Activated CD4-positive, alpha-beta T cell treated with anti-CD3 and anti-CD28 coated beads, Interleukin-2, amount 50 U/mL, for 1 hour (primary cell): ENCODE measurements around the gene ATAD2B.
"Not testable (repeated sequence)": the region's sequence is repeated elsewhere in the genome, so short reads cannot be mapped to it uniquely, and the experiment has no call there.

Source experiments
- DNase-seq: peaks from one replicate; pipeline ENCODE4 v3.0.0-alpha.2; 2020

The ATAD2B gene

DNA sequence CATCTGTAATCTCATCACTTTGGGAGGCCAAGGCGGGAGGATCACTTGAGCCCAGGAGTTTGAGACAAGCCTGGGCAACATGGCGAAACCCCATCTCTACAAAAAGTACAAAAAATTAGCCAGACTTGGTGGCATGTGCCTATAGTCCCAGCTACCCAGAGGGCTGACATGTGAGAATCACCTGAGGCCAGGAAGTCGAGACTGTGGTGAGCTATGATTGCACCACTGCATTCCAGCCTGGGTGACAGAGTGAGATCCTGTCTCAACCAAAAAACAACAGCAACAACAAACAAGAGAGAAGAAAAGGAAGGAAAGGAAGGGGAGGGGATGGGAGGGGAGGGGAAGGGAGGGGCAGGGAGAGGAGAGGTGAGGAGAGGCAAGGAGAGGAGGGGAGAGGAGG lies 203.9 kb downstream of the ATAD2B start:
- not testable (repeated sequence) for DNase-seq

DNA sequence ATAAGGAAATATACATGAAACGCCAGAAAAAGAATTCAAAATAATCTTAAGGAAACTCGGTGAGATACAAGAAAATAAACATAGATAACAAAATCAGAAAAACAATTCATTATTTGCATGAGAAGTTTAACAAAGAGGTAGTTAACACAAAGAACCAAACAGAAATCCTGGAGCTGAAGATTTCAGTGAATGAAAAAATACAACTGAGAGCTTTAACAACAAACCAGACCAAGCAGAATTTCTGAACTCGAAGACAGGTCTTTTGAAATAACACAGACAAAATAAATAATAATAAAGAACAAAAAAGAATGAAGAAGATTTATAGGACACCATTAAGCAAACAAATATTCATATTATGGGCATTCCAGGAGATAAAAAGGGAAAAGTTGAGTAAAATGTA lies 204.7 kb downstream of the ATAD2B start:
- no peak for DNase-seq

DNA sequence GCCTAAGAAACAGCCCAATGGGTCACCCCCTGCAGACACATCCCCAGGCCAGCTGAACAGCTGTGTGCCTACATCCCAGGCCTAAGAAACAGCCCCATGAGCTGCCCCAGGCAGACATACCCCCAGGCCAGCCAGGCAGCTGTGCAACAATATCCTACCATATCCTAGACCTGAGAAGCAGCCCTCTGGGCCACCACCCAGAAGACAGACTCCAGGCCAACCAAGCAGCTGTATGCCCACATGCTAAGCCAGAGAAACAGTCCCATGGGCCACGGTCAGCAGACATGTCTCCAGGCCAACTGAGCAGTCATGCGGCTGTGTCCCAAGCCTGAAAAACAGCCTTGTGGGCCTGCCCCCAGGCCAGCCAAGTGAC lies 205.5 kb downstream of the ATAD2B start:
- no peak for DNase-seq

DNA sequence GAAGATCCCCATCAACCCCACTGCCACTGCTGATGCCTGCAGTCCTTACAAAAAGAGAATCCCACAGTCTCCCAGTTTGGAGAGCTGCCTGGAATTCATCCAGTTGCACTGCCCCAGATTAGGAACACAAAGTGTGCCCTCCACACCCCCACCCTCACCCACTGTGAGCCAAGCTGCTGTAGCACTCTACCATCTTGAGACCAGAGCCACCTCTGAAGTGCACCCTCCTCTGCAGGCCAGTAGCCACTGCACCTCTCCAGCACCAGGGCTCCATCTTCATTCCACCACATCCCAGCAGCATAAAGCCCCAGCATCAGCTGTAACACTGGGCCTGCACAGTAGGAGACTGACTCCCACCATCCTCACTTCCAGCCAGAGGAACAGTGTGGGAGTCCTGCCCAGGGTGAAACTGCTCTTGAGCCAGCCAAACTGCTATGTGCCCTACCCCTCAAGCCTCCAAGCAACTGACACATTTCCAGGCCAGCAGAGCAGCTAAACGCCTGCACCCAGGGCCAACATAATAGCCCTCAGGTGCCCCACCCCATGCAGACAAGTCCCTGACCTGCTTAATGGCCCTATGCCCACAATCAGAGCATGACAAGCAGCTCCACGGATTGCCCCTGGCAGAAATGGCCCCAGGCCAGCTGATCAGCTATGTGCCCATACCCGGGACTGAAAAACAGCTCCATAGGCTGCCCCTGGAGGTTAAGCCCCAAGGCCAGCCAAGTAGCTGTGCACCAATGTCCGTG lies 206.0 kb downstream of the ATAD2B start:
- DNase-seq: no peak

DNA sequence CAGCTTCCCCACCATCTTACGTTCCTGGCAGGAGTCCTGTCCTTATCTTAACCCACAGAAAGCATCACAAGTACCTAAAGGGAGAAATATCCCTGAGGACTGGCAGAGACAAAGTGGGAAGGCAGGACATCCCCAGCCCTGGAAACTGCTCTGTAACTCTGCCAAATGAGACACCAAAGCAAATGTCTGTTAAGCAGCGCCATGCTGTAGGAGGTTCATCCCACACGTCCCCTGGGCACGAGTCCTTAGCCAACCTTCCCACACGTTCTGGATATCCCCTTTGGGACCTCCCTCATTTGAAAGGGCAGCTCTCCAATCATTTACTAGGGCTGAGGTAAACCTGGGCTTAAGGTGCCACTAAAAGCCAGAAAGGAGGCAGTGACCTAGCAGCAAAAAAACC lies 207.2 kb downstream of the ATAD2B start:
- no peak for DNase-seq

DNA sequence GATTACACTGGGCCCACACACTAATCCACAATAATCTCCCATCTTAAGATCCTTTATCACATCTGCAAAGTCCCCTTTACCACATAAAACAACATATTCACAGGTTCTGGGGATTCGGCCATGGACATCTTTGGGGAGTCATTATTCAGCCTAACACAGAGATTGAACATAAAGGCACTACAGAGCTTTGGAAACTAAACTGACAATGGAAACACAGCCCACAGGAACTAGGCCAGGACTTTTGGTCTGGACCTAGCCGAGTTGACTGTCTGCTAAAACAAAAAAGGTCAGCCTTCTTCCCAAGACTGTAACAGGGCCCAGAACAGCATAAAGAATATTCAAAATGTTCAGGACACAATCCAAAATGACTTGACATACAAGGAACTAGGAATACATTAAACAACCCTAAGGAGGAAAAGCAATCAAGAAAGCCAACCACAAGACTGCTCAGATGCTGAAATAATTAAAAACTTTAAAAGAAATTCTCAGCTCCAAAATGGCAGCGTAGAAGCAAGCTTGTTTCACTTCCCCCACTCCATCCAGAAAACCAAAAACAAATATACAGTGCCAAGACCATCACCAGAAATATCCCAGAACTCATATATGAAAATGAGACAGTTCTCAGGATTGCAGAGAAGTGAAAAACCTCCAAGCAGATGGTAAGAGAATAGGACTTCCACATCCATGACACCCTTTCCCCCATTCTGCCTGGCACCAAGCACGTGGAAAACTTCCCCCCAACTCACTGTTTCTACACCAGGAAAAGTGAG lies 207.8 kb downstream of the ATAD2B start:
- no peak for DNase-seq

DNA sequence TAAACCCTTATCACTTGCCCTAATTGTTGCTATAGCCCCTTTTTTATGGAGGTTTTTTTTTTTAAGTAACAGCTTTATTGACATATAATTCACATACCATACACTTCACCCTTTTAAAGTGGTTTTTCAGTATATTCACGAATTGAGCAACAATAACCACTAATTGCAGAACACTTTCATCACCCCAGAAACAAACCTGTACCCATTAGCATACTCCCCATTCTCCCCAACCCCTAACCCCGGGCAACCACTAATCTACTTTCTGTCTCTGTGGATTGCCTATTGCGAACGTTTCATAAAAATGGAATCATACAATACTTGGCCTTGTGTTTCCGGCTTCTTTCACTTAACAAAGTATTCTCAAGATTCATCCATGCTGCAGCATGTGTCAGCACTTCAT lies 213.6 kb downstream of the ATAD2B start:
- no peak for DNase-seq

DNA sequence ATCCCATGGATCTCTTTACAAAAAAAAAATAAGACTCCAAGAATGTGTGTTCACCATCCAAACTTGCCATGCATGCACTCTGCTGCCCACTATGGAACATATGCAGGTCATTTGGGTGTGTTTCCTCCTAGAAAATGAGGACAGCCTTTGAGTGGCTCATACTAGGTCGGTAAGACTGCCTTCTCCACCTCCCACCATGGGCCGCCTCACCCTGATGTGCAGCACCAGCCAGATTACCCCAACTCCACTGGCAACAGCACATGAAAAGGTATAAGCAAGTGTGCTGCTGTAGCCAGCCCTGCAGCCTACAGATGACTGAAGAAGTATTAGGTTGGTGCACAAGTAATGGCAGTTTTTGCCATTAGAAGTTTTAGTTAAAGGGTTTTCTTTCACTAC lies 214.2 kb downstream of the ATAD2B start:
- DNase-seq: no peak

DNA sequence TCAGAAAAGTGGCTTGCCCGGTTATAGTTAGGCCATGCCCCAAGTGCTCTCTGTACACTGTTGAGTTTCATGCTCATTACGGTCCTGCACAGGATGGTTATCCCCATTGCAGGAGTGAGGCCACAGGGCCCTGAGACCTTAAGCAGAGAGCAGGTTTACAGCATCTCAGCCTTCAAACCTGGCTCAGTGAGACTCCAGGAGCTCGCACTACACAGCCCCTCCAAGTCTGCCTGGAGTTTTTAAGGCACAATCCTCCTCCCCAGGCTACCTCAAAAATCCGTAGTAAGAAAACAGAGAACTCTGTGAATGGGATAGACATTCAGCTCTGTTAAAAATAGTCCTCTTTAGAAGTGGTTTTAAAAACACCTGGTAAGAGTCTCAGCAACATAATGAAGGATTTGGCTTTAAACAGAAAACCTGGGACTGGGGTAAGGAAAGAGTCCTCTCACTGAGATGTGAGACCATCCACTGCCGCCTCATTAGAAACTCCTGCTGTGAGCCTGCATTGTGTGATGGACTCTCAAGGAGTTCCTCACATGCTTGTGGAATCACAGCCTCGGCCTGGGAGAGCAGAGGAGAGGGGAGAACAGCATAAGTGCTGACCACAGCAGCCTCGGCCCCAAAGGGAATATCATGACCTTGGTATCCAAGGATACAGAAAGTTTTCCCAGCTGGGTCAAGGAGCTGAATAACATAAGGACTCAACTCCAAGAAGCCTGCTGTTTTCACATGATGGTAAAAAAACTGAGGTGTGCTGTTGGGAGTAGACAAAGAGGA lies 214.8 kb downstream of the ATAD2B start:
- no peak for DNase-seq

DNA sequence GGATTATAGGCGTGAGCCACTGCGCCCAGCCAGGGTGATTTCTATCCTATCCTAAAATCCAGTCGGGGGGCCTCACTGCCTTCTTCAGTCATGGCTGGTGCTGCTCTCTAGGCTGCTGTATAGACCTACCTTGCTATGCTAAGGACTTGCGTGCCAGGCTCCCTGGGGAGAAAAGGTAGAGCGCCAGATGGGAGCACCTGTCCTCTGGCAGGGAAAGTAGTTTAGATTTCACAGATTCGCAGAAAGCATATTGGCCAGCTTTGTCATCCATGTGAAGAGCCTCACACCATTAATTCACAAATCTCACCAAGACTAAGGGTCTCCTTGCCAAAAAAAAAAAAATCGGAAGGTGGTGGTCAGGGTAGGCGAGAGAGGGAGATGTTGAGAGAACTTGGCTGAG lies 217.6 kb downstream of the ATAD2B start:
- no peak for DNase-seq

DNA sequence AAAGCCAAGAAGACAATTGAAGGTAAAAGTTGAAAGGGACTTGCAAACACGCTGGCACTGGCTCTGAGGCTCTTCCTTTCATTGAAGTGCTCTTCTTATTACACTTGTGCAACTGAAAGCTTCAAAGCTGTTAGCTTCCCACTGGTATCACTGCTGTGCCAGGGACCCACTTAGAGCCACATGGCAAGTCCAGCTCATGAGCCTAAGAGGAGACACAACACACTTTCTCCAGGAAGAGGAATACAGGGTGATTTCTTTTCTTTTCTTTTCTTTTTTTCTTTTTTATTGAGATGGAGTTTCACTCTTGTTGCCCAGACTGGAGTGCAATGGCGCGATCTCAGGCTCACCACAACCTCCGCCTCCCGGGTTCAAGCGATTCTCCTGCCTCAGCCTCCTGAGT lies 218.2 kb downstream of the ATAD2B start:
- DNase-seq: no peak

DNA sequence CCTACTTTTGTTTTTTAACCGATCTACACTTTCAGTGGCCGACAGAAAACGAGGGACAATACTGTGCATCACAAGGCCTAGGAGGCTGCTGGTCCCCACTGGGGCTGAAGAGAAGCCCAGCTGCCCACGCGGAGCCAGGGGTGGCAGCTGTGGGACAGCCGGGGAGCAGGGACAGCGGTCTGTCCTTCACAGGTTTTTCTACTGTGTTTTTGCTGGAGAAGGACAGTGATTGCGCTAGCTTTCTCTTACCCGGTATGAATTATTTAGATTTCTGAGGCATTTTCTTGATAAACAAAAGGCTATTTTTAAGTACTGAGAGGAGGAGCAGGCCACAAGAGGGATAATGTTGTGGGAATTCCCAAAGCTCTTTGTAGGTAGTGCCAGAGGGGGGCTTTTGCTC lies 219.8 kb downstream of the ATAD2B start:
- no peak for DNase-seq

DNA sequence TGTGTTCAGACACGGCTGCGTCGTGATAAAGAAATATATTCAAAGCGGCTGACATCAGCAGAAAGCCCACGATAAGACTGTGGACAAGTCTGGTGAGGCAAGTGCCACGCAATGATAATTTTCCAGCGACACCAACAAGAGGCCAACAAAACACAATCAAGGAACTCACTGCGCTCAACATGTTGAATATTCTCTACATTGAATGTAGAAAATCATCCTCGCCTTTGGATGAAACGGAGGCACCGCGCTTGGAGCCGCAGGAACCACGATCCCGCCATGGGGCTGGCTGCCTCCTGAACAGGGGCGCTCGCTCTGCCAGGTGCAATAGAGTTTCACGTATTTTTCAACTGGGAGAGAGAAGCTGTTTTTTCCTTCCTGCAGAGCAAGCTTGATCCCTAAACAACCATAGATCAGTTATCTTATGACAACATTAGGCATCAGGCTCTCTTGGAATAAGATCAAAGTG lies 220.3 kb downstream of the ATAD2B start:
- DNase-seq: no peak

DNA sequence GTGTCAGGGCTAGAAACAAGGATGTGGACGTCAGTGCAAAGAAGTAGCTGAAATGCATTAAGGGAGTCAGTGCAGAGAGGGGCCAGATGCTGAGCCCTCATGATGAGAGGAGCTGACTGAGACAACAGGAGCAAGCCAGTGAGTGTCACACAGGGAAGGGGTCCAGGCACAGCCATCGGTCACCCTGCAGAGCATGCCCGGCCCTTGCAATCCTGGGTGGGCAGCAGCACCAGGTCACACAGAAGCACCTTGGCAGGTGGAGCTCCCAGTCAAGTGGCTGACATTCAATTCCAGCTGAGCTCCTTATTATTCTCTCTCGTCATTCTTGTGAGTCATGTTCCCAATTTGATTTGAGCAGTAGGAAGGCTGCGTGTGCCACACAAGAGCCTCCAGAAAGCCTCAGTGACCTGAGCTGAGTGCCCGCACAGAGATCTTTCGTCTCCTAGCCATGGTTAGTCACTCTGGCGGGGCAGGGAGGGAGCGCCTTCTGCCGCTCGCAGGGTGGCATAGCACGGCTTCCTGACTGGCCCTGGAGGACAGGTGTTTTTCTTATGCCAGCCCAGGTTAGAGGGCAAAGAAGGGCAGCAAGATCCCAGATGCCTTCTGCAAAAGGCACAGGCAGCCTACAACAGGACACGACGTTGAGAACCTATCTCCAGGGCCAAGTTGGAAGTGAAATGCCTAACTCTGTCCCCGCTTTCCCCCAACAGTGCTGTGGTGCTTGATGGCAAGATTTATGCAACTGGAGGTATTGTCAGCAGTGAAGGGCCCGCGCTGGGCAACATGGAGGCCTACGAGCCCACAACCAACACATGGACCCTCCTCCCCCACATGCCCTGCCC lies 220.9 kb downstream of the ATAD2B start:
- DNase-seq: no peak

DNA sequence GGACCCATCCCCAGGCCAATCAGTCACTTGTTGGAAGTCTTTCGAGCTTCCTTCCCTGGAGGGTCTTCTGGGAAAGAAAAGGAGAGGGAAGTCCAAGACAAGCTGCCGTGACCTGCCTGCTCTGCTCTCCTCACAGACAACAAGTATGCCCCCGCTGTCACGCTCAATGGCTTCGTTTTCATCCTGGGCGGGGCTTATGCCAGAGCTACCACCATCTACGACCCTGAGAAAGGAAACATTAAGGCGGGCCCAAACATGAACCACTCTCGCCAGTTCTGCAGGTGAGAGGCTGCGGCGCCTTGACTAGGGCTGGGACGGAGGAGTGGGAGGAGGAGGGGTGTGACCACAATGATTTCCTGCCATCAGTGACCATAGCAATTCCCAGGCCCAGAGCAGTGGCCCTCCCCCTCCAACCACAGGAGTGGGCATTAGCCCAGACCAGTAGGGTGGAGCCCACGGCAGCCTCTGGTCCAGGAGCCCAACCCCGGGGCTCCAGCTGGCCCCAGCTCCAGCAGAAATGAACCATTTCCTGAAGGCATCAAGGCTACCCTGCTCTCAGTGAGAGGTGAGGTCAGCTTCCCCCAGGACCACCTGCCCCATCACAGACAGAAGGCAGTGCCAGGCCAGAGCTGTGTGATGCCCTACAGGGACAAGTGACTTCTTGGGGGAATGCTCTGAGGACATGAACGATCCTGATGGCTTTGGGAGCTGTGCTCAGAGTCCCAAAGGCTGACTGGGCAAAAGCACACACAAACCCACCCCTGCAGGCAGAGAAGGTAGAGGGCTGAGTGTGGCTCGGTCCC lies 223.1 kb downstream of the ATAD2B start:
- no peak for DNase-seq

DNA sequence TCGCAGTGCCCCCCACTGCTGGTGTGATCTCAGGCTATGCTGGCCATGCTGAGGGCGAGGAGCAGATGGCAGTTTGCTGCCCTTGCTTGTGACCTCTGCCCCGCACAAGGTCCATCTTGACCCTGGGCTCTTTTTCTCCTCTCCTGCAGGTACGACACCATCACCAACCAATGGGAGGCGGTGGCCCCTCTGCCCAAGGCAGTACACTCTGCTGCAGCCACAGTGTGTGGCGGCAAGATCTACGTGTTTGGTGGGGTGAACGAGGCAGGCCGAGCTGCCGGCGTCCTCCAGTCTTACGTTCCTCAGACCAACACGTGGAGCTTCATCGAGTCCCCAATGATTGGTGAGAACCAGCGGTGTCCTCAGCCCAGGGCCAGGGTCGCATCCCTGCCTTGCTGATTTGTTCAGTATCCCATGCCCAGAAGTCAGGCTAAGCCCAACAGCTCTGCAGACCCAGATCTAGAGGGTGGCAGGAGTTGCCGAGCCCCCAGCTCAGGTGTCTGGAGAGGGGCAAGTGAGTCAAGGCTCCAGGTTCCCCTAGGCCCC lies 223.8 kb downstream of the ATAD2B start:
- no peak for DNase-seq

DNA sequence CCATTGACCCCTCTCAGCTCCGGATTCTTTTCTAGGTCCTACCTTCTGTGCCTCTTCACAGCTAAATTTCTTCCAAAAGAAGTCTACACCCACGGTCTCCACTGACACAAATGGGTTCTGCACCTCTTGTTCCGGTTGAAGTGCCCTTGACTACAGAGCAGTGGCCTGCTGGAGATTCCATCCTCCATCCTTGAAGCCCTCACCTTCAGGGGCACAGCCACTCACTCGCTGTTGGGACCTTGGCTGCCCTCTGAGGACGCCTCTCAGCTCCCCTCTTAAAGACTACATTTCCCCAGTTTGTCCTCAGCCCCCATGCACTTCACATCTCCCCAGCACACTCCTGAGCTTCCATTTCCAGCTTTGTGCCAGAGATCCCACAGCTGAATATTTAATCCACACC lies 226.3 kb downstream of the ATAD2B start:
- no peak for DNase-seq

DNA sequence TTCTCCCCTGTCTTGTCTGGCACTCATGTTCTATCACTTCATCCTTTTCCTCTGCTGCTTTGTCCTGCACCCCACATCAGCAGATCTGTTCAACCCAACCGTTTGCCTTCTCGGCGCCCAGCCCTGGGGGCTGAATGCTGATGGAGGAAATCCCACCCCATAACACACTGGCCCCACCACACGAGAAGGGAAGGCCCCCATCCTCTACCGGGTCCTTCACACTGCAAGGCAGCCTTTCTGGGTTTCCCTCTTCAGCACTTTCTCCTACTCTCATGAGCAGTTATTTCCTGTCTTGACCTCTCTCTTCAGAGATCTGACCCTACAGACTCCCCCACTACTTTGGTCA lies 227.4 kb downstream of the ATAD2B start:
- DNase-seq: no peak

DNA sequence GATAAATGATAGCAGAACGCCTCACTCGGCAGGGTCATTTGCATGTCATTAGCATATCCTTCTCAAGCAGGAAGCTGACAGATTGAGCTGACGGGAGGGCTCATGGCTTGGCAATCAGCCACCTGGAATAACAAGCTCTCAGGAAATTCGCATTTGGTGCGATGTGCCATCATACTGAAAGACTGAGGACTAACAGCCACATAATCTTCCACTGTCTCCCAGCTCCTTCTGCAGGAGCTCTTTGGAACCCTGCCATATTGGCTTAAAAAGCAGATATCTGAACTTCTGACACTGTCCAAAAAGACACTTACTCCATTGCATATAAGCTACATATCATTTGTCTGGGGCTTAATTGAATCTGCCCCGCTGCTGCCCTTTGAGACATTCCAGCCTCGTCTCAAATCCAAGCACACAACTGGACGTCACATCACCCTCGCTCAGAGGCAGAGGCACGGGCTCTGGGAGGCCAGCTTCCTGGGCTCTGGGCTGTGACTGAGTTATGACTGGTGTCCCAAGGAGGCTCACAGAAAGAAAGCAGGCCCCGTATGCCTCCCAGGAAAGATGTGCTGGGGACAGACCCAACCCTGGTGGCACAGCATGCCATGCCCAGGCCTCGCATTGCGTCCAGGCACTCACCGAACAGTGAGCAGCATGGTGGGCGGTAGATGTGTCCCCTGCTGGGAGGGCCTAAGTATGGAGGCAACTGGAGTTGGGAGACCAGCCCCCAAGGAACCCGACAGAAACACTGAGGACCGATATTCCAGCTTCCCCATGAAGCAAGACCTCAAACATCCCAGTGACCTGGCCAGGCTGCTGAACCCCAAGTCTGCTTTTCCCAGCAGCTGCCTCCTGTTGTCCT lies 228.0 kb downstream of the ATAD2B start:
- DNase-seq: no peak
